ENCODE measurements around the gene GRAP2.

The GRAP2 gene

GRCh38 chr22:40010746-40011145 lies 109.9 kb downstream of the GRAP2 start:
- DNase-seq (ENCODE audit: low read depth in 2 of 2), result no peak

GRCh38 chr22:40014667-40015248 lies 113.9 kb downstream of the GRAP2 start:
- DNase-seq (ENCODE audit: low read depth in 2 of 2), result no peak

- DNase-seq (ENCODE audit: low read depth in 2 of 2), result no peak
Measured at GRCh38 chr22:40015358-40015976, 114.6 kb downstream of the GRAP2 start.

GRCh38 chr22:40018051-40018450 lies 117.2 kb downstream of the GRAP2 start:
- no peak for DNase-seq (ENCODE audit: low read depth in 2 of 2)

GRCh38 chr22:40019100-40019499 lies 118.2 kb downstream of the GRAP2 start:
- DNase-seq (ENCODE audit: low read depth in 2 of 2), result no peak

- no peak for DNase-seq (ENCODE audit: low read depth in 2 of 2)
Measured at GRCh38 chr22:40020956-40021355, 120.1 kb downstream of the GRAP2 start.

GRCh38 chr22:40021401-40022000 lies 120.6 kb downstream of the GRAP2 start:
- no peak for DNase-seq (ENCODE audit: low read depth in 2 of 2)

GRCh38 chr22:40022536-40023240 lies 121.8 kb downstream of the GRAP2 start:
- DNase-seq (ENCODE audit: low read depth in 2 of 2), result no peak
